GM15510 (cell line): Measurements from ENCODE around the gene TEF.

ENCODE experiments used
- POLR2A ChIP-seq: IDR thresholded peaks from 3 replicates; pipeline ENCODE4 v1.6.1; 2011; ENCODE audit warnings: borderline replicate concordance; ENCODE audit not compliant: insufficient read length; ENCODE audit errors: extremely low read depth

TEF gene, protein sequence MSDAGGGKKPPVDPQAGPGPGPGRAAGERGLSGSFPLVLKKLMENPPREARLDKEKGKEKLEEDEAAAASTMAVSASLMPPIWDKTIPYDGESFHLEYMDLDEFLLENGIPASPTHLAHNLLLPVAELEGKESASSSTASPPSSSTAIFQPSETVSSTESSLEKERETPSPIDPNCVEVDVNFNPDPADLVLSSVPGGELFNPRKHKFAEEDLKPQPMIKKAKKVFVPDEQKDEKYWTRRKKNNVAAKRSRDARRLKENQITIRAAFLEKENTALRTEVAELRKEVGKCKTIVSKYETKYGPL

DNA sequence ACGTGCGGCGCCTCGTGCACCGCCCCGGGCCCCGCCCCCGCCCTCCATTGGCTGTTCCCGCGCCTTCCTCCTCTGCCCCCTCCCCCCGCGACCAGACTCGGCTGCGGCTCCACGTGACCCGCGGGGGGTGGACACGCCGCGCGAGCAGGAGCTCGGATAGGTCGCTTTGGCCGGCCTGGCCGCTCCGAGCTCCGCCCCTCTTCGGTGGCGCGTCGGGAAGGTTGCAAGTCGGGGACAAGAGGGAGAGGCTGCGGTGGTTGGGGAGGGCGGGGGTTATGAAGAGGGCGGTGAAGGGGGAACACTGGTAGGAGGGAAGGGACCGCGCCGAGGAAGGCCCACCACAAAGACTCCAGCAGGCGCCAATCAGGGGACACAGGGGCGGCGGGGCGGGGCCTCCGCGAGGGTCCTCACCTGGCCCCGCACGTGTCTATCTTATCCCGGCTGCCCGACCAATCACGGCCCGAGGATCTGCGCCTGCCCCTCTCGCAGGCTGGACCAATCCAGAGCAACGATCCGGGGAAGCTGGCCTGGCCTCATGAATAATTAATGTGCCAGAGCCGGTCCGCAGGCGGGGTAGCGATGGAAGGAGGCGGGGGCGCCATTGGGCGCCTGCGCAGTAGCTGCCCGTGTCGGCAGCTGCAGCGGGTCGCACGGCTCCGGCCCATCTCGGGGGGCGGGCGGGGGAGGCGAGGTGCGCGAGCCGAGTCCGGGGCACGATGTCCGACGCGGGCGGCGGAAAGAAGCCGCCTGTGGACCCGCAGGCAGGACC is at the start of gene TEF:
Gene TEF, plus strand, starts transcription at position 614 of the 769 bp plus-strand sequence. Its CDS starts 103 bp downstream, at position 717.
- no peak for TF ChIP-seq POLR2A

DNA sequence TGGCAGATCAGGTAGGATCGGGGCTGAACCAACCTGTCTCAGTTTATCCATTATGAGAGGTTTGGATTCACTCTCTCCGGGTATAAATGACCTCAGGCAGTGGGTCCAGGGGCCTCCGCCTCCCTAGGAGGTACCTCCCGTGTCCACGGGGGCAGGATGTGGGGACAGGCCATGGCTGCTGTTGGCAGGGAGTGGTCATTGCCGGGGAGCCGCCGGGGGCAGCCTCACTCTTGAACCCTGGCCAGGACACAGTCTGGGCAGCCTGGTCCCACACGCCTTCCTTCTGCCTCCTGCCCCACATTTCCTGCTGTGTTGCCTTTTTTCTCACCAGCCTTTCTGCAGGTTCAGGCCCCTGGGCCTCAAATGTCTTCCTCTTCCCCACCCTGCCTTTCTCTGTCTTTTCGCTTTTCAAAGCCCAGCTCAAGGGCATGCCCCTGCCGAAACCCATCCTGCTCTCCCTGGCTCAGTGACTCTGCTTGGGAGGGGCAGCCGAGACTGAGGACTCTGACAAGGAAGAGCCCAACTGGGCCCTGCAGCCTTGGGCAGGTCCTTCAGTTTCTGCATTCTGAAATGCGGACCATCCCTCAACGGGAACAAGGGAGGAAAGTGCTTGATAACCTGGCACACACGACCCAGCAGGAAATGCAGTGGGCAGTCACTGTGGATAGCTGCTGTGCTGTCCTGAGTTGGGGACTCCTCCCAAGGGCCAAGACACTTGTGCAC is 49.4 kb upstream of the TEF start:
- TF ChIP-seq POLR2A: no peak

DNA sequence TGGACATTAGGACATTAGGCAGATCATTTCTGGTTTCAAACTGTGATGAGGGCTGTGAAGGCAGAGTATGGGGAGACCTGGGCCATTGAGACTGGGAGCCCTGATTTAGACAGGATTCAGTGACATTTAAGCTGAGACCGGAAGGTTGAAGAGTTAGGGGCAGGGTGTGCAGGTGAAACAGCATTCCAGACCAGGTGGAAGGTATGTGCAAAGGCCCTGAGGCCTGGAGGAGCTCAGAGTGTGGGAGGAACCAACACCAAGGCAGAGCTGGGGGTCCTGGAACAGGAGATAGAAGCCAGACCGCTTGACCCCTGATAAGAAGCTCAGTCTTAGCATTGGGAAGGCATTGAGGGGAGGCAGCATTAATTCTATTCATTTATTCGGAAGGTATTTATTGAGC is 47.9 kb upstream of the TEF start:
- no peak for TF ChIP-seq POLR2A

DNA sequence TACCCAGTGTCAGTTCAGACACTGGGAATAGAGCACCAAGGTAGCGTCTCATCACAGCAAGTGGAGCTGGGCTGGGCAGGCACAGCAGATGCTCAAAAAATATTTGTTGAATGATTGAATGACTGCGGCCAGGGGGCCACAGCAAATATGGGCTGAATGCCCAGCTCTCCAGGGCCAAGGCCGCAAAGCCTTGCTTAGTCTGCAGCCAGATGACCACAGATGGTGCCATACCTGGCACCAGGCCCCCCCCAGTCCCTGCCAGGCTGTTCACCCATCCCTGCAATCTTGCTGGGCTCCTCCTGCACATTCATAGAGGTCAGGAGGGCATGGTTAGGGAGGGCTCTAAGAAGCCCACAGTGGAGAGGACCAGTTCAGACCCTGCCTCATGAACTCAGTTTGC is 47.5 kb upstream of the TEF start:
- no peak for TF ChIP-seq POLR2A

DNA sequence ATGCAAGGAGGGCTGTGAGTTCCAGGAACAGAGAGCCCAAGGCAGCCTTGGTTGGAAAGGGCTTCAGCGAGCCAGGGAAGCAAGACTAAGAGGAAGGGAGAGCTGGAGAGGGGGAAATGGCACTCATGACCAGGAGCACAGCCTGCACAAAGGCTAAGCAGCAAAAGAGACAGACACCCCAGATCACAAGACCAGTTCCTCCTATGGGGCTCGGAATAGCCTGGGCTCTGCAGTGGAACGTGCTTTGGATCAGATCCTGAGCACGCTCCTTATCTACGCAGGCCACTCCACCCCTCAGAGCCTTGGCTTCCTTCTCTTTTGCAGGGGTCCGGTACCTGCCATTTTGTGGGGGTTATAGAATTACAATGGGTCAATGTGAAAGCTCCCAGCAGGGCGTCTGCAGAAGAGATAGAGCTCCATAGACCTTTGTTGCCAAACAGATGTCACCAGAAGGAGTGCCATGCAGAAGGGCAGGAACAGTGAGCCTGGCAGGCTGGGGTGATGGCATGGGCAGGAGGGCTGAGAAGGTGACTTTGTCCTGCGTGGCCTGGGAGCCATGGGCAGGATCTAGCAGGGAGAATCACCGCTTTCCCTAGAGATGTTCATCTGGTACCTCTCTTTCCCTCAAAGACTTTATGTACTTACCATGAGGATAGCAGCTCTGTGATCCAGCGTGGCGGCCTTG is 46.6 kb upstream of the TEF start:
- TF ChIP-seq POLR2A: no peak

DNA sequence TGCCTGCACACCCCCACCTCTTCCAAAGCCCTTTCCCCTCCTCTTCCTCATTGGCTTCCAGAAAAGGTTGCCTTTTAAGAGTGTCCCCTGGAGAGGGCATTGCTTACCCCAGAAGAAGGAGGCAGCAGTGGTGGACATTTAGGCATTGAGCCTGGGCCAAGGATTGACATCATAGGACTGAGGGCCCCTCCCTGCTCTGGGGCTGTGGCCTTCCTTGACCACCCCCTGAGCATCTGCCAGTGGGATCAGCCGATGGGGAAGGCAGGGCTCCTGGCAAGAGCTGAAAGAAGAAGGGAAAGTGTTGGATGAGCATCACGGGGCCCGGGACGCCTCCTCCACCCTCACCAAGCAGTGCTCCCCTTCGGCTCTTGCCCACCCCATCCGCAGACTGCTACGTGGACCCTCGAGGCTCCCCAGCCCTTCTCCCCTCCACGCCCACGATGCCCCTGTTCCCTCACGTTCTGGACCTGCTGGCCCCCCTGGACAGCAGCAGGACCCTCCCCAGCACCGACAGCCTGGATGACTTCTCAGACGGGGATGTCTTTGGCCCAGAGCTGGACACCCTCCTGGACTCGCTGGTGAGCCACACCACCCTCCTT is 43.0 kb upstream of the TEF start:
- no peak for TF ChIP-seq POLR2A

DNA sequence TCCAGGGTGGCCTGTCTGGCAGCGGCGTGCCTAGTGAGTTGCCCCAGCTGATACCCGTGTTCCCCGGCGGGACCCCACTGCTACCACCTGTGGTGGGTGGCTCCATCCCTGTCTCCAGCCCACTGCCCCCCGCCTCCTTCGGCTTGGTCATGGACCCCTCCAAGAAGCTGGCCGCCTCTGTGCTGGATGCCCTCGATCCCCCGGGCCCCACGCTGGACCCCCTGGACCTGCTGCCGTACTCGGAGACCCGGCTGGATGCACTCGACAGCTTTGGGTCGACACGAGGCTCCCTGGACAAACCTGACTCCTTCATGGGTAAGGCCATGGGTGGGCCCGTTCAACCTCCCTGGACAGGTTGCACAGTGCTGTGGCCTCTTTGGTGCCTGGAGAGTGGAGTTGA is 41.9 kb upstream of the TEF start:
- no peak for TF ChIP-seq POLR2A

DNA sequence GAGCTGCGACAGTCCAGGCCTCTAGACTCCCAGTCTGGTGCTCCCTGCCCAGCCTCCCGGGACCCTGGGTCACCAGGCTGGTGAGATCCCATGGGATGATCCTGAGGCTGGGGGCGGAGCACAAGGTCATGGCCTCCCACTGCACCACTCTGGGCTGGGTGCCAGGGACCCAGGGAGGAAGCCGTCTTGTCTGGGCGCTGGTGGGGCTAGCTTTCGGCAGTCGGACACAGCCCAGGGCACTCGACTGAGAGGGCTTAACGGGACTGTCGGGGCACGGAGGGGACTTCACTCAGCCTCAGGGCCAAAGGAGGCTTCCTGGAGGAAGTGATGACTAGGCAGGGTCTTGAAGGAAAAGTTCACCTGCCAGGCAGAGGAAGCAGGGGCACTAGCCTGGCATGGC is 41.4 kb upstream of the TEF start:
- no peak for TF ChIP-seq POLR2A

DNA sequence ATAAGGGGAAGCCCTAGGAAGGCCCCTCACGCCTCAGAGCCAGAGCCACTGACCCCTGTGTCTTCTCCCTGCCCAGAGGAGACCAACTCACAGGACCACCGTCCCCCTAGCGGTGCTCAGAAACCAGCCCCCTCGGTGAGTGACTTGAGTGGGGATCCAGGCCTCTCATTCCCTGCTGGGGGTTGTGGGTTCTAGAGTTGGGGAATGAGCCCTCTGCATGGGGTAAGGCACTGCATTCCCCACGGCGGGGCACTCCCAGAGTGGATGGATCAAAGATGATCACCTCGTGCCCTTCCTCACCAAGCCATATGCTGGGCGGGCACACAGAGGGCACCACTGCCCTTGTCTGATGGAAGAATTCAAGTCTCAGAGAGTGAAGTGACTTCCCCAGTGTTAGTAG is 40.7 kb upstream of the TEF start:
- TF ChIP-seq POLR2A: no peak

DNA sequence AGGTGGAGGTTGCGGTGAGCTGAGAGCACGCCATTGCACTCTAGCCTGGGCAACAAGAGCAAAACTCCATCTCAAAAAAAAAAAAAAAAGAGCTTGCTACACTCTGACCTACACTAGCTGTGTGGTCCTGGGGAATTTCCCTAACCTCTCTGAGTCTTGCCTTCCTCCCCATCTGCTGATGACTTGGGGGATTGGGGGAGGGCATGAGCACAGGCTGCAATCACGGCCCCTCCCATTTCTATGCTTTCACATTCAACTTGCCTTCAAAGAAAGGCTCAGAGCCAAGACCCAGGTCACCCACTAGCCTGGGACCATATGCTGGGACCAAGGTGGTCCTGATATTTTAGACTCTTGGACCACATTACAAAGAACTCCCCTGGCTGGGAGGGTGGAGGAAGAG is 39.8 kb upstream of the TEF start:
- TF ChIP-seq POLR2A: no peak

DNA sequence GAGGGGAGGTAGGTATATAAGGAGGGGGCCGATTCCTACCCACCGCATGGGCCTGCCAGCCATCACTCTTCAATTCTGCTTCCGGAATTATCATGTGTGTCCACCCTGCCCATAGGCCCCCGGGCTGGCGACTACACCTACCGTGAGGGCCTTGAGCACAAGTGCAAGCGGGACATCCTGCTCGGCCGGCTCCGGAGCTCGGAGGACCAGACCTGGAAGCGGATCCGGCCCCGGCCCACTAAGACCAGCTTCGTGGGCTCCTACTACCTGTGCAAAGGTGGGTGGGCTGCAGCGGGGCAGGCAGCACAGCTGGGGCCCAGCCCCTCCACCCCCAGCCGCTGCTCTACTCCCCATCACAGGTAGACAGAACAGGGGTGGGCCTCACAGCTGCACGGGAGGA is 38.4 kb upstream of the TEF start:
- no peak for TF ChIP-seq POLR2A

DNA sequence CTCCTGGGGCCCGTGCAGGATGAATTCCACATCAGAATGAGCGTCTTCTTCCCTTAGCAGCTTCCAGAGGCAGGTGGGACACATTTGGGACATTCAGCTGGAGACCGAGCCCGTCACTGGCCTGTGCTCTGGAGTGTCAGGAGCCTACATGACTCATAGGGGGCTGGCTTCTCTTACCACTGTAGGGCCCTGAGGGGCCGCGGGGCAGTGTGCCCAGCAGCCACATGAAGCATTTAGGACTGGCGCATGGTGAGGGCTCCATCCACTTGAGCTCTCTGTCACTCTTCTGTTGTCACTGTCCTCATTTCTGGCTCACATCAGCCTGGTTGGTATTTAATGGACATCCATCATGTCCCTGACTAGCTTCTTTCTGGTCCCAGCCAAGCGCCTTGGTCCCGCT is 38.0 kb upstream of the TEF start:
- no peak for TF ChIP-seq POLR2A

DNA sequence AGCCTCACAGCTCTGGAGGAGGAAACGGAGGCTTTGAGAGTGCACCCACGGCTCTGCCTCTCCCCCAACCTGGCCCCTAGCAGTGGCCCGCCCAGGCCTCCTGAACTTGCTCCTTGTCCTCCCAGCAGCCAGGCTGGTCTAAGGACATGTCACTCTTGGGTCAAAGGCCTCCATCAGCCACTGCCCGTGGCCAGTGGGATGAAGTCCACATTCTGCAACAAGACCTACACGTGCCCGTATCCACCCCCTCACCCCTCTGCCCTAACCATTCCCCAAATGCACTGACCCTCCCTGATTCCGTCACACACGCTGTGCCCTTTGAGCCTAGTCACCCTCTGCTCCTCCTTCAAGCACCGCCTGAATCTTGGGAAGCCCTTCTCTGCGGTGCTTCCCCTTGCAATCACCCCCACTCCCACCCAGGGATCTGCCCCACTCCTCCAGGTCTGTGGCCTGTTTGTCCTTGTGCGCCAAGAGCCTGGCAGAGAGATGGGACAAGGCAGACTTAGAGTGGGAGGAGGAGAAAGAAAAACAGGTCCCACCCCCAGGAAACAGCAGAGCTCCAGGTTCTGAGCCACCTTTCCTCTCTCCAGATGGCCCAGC is 37.5 kb upstream of the TEF start:
- TF ChIP-seq POLR2A: no peak

DNA sequence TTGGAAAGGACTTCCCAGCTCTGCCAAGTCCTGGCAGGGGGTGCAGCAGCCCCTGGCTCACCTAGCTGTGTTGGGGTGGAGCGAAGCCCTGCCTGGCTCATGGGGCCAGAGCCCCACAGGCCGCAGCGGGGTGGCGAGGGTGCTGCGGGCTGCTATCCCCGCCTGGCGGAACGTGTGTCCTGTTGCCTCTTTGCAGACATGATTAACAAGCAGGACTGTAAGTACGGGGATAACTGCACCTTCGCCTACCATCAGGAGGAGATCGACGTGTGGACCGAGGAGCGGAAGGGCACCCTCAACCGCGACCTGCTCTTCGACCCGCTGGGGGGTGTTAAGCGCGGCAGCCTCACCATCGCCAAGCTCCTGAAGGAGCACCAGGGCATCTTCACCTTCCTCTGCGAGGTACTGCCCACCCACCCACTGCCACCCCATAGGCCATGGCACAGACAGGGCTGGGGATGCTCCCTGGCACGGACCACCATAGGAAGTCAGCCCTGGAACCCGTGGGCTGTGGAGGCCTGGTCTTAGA is 35.9 kb upstream of the TEF start:
- no peak for TF ChIP-seq POLR2A
